HEK293T (cell line): ENCODE measurements around the gene MAGI2.

Source experiments
- ARNT ChIP-seq: fragments of 450-650 bp; IDR thresholded peaks from 2 replicates; pipeline ENCODE4 v1.6.1; 2017; ENCODE audit warnings: mild to moderate bottlenecking
- BHLHE40 ChIP-seq: fragments of 450-650 bp; IDR thresholded peaks from 2 replicates; pipeline ENCODE4 v1.6.1; 2016; ENCODE audit warnings: mild to moderate bottlenecking, moderate library complexity, borderline replicate concordance
- CTBP1 ChIP-seq: fragments of 450-650 bp; IDR thresholded peaks from 2 replicates; pipeline ENCODE4 v1.6.1; 2016; ENCODE audit warnings: borderline replicate concordance
- ELF4 ChIP-seq: fragments of 450-650 bp; IDR thresholded peaks from 2 replicates; pipeline ENCODE4 v1.6.1; 2017; ENCODE audit warnings: antibody characterized with exemption
- FOXA1 ChIP-seq: fragments of 450-650 bp; IDR thresholded peaks from 2 replicates; pipeline ENCODE4 v1.6.1; 2016; ENCODE audit warnings: mild to moderate bottlenecking
- FOXK2 ChIP-seq: fragments of 450-650 bp; IDR thresholded peaks from 2 replicates; pipeline ENCODE4 v1.6.1; 2016; ENCODE audit warnings: mild to moderate bottlenecking
- FOXM1 ChIP-seq: fragments of 450-650 bp; IDR thresholded peaks from 2 replicates; pipeline ENCODE4 v1.6.1; 2017; ENCODE audit warnings: mild to moderate bottlenecking, borderline replicate concordance
- HDGF ChIP-seq: fragments of 450-650 bp; IDR thresholded peaks from 2 replicates; pipeline ENCODE4 v1.6.1; 2017; ENCODE audit warnings: antibody characterized with exemption, borderline replicate concordance
- L3MBTL2 ChIP-seq: fragments of 450-650 bp; conservative IDR thresholded peaks from 2 replicates; pipeline ENCODE4 v1.6.1; 2016; ENCODE audit warnings: mild to moderate bottlenecking
- LEF1 ChIP-seq: fragments of 450-650 bp; IDR thresholded peaks from 2 replicates; pipeline ENCODE4 v1.6.1; 2017; ENCODE audit warnings: mild to moderate bottlenecking, borderline replicate concordance
- NFRKB ChIP-seq: fragments of 450-650 bp; IDR thresholded peaks from 2 replicates; pipeline ENCODE4 v1.6.1; 2016; ENCODE audit warnings: mild to moderate bottlenecking, moderate library complexity
- SP1 ChIP-seq: fragments of 450-650 bp; IDR thresholded peaks from 2 replicates; pipeline ENCODE4 v1.6.1; 2017
- SUZ12 ChIP-seq: fragments of 450-650 bp; IDR thresholded peaks from 2 replicates; pipeline ENCODE4 v1.6.1; 2016; ENCODE audit warnings: mild to moderate bottlenecking
- ZNF384 ChIP-seq: fragments of 450-650 bp; IDR thresholded peaks from 2 replicates; pipeline ENCODE4 v1.6.1; 2016

DNA sequence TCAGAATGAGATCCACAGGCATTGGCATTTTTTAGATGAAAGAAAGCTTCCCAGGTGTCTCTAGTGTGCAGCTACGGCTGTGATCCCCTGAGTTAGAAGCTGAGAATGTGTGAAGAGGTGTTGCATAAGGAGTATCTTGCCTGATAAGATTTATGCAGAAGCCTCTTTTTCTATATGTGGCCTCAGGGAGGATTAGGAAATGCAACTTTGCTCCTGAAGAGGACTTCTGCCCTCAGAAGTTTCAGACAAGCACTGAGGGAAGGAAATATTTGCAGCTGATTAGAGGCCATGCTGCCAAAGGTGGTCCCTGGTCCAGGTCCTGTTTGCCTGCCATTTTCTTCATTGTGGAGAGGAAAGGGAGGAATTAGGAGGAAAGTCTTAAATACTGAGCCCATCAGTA, 1103.1 kb downstream of the MAGI2 start:
- TF ChIP-seq HDGF (no peak), FOXA1 (no peak), FOXM1 (no peak), ELF4 (no peak), BHLHE40 (no peak), SP1 (no peak), CTBP1 (no peak), NFRKB (no peak), SUZ12 (no peak), ARNT (no peak), ZNF384 (no peak), FOXK2 (no peak), LEF1 (no peak), L3MBTL2 (no peak)
